GM20431 (cell line): ENCODE results near the gene GMNN.

ENCODE experiments used
- in situ Hi-C: fragments of 300-500 bp; cut with MseI, MboI; formaldehyde crosslinking; loops from one replicate; pipeline ENCODE4 v1.15.0; 2020; ENCODE audit warnings: low sequenced_read_pairs; ENCODE audit not compliant: unreplicated experiment

Gene GMNN

GRCh38 chr6:24798740-24799540 lies 24.2 kb downstream of the GMNN start, which contains the start of gene ARMH2:
TSS of gene ARMH2 (minus strand) at chr6:24798917. CDS start at chr6:24798857, 60 bp downstream.
- in situ Hi-C loops: no loop called here

GRCh38 chr6:24799541-24799915 lies 24.8 kb downstream of the GMNN start:
- in situ Hi-C loops: no loop called here

GRCh38 chr6:24802271-24803059 lies 27.7 kb downstream of the GMNN start:
- in situ Hi-C loops: no loop called here

- in situ Hi-C loops: no loop called here
Observed at GRCh38 chr6:24807584-24807983, 32.8 kb downstream of the GMNN start.

GRCh38 chr6:24809728-24810127 lies 35.0 kb downstream of the GMNN start:
- in situ Hi-C loops: no loop called here

- in situ Hi-C loops: no loop called here
Observed at GRCh38 chr6:24818346-24818745, 43.6 kb downstream of the GMNN start.

- in situ Hi-C loops: no loop called here
Observed at GRCh38 chr6:24821860-24822444, 47.2 kb downstream of the GMNN start.

GRCh38 chr6:24822696-24823095 lies 48.0 kb downstream of the GMNN start:
- in situ Hi-C loops: no loop called here

- in situ Hi-C loops: no loop called here
Observed at GRCh38 chr6:24823185-24823584, 48.4 kb downstream of the GMNN start.

- in situ Hi-C loops: no loop called here
Observed at GRCh38 chr6:24824142-24824938, 49.6 kb downstream of the GMNN start.

- in situ Hi-C loops: no loop called here
Observed at GRCh38 chr6:24825130-24825630, 50.4 kb downstream of the GMNN start.

GRCh38 chr6:24827162-24827561 lies 52.4 kb downstream of the GMNN start:
- in situ Hi-C loops: no loop called here

GRCh38 chr6:24827970-24828369 lies 53.2 kb downstream of the GMNN start:
- in situ Hi-C loops: no loop called here

GRCh38 chr6:24829657-24830056 lies 54.9 kb downstream of the GMNN start:
- in situ Hi-C loops: no loop called here

- in situ Hi-C loops: no loop called here
Observed at GRCh38 chr6:24831771-24832716, 57.3 kb downstream of the GMNN start.

GRCh38 chr6:24832794-24833193 lies 58.1 kb downstream of the GMNN start:
- in situ Hi-C loops: no loop called here

- in situ Hi-C loops: no loop called here
Observed at GRCh38 chr6:24833711-24834386, 59.1 kb downstream of the GMNN start.
